ENCODE data around the gene IFIT1B. TPM values are rescaled to one million over a fixed set of nuclear protein-coding genes. Genes with fewer than 3 reads are reported as not detected.
"Not testable (repeated sequence)": the region's sequence is repeated elsewhere in the genome, so short reads cannot be mapped to it uniquely, and the experiment has no call there.

Gene IFIT1B, protein sequence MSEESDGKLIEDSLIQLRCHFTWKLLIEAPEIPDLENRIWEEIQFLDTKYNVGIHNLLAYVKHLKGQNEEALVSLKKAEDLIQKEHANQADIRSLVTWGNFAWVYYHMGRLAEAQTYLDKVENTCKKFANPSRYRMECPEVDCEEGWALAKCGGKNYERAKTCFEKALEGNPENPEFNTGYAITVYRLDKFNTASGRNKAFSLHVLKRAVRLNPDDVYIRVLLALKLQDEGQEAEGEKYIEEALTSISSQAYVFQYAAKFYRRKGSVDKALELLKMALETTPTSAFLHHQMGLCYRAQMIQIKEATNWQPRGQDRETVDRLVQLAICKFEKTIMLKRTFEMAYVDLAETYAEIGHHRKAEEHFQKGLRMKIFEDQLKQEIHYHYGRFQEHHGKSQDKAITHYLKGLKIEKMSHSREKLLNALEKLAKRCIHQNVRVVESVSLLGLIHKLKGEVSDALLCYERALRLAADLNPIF
- polyA plus RNA-seq (2014; cell fraction: cytosol; rRNA removed) = not detected in 2 replicates
- polyA plus RNA-seq (2014; cell fraction: nucleus; rRNA removed) = not detected in 2 replicates

DNA sequence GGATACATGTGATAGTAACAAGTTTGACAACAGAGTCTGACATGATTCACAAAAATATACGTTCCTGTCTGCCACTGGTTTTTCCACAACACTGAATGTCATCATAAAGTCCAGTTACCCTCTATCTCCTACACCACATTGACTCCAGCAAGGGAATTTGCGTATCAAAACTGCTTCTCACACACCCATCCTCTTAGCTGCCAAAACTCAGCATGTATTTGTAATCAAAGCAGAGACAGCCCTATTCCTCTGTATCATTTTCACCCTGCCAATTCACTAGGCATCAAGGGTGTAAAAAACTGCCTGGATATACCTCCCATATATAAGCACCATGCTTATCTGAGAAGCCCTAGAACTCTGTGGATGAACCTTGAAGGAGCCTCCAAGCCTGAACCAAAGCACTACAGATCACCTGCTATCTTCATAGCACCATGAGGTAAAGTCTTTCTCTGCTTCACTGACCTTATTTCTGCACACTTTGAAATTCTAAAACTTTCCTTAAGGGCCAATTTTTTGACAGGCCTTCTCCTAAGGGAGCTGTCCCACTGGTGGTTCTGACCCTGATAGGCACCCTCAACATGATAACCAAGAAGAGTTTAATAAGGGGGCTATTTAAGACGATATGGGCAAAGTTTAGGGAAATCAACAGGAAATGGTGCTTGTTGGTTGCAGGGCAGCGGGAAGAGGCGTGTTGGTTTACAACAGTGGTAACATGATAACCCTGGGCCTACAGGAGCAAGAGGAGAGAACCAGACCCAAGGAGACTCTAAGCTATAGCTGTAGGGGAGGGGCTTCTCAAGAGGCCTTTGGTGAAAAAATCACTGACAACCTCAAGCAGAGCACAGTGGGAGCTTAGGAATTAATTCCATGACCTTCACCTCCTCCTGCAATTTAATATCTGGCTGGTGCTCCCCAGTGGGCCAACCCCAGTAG lies at the start of gene IFIT1B:
IFIT1B (plus strand) TSS at position 352 of the 933 bp plus-strand sequence; CDS start at position 432, 80 bp downstream.
- no peak for DNase-seq (ENCODE audit: low spot score)

DNA sequence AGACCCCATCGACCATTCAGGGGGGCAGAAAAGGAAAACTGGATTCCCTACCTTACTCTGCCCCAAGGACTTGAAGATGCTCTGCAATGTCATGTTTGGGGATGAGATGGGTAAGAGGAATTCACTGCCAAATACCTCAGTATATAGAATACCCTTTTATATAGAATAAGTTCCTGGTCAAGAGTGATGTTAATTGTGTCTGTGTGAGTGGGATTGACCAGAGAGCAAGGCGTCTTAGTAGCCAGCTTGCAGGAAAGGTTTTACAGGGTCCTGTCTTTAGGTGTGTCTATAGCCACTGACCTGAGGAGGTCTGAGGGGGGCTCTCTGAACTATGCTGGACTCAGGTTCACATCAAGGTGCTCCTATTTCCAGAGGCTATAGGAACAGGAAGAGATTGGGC lies 48.7 kb upstream of the IFIT1B start:
- DNase-seq (ENCODE audit: low spot score) = no peak

DNA sequence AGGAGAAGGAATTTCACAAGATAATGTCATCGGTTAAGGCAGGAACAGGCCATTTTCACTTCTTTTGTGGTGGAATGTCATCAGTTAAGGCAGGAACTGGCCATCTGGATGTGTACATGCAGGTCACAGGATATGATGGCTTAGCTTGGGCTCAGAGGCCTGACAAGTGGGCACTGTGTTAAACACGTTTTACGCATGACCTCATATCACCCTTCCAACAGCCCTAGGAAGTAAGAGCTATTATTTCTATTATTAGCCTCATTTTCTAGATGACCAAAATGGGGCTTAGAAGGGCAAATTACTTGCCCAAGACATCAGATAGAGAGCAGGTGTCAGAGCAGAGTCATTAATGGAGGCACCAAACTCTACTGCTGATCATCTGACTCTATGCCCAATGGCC lies 47.8 kb upstream of the IFIT1B start:
- DNase-seq (ENCODE audit: low spot score) = not testable (repeated sequence)

DNA sequence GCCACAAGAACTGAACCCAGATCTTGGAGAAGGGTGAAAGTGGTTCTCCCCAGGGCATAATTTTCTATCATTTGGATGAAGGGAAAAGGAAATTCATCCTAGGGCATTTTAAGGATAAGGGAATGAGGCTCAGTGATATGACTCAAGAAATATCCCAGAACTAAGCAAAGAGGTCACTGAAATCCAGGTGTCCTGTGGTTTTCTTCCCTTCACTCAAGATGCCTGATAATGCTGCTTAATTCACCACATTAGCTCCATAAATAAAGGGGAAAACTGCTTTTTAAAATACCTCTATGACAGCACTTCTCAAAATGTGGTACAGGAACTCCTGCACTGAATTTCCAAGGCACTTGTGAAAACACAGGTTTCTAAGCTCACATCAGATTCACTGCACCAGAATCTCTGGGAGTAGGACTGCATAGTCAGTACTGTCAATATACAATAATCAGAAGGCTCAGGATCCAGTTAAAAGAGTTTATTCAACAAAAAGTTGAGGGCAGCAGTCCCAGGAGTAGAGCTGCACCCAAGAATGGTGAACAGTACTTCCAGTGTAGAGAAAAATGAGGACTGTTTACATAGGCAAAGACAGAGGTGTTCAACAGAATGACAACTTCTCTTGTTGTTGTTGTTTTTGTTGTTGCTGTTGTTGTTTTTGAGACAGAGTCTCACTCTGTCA lies 47.2 kb upstream of the IFIT1B start:
- no peak for DNase-seq (ENCODE audit: low spot score)

DNA sequence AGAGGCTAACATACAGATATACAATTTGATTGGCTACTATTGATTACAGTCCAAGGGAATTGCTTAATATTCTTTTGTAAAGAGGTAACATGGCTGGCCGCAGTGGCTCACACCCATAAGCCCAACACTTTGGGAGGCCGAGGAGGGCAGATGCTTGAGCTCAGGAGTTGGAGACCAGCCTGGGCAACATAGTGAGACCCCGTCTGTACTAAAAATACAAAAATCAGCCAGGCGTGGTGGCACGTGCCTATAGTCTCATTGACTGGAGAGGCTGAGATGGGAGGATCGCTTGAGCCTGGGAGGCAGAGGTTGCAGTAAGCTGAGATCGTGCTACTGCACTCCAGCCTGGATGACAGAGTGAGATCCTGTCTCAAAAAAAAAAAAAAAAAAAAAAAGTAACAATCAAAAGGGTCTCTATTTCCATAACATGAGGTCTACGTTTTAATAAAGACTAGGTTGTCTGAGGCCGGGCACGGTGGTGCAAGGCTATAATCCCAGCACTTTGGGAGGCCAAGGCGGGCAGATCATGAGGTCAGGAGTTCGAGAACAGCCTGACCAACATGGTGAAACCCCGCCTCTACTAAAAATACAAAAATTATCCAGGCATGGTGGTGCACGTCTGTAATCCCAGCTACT lies 46.3 kb upstream of the IFIT1B start:
- not testable (repeated sequence) for DNase-seq (ENCODE audit: low spot score)

DNA sequence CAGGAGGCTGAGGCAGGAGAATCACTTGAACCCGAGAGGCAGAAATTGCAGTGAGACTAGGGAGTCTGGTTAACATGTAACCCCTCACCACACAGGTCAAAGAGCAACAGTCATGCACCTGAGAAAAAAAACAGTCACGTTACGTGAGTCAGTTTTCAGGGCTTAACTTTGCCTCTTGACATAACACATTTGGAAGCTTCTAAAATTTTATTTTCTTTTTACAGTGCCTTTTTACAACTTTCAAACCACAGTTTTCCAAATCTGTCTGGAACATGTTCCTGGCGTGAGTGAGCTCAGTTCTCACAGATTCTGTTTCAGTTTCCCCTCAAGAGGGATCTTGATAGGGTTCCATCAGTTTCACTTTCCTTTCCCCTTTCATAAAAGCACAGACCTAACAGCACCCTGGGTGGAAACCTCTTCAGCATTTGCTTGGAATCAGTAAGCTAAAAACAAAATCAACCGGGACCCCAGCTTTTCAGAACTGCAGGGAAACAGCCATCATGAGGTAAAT lies 45.7 kb upstream of the IFIT1B start:
- DNase-seq (ENCODE audit: low spot score) = no peak

DNA sequence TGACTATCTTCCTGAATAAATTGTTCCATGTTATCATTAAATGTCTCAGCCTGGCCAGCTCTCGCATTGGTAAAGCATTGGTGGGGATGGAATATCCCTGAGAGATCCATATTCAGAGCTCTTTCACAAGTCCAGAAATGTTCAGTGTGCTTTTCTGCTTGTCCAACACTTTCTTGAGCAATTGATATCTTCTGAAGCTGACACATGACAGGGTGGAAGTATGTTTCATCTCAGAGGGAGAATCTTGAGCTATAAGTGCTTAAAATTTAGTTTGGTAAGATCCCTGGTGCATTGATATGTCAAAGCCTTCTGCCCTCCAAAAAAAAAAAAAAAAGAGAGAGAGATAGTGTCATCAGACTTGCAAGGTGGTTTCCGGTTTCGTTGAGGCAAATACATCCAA lies 42.6 kb upstream of the IFIT1B start:
- DNase-seq (ENCODE audit: low spot score) = no peak

DNA sequence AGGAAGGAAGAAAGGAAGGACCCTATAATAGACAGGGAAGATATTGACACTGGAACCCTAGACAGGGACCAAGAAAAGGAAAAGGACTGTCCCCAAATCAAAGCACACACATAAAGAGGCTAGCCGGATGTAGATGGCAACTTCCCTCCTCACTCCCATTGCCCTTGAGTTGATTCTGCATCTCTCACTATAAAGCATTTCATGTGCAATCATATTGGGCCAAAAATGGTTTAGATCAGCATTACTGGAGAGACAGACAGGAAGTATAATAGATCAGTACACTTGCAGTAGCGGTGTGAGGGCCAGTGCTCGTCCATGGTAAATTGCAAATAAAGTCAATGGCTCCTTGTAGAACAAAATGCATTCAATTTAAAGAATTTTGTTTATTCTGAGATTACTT lies 41.6 kb upstream of the IFIT1B start:
- no peak for DNase-seq (ENCODE audit: low spot score)

DNA sequence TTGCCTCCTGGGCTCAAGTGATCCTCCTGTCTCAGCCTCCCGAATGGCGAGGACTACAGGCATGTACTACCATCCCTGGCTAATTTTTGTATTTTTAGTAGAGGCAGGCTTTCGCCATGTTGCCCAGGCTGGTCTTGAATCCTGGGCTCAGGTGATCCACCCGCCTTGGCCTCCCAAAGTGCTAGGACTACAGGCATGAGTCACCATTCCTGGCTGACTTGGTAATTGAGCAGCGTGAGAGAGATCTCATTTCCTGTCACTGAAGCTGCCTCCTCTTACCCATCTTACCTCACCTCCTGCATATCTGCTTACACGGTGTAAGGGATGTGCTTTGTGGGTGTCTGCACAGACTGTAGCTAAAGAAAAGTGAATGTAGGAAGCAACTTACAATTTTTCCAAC lies 40.4 kb upstream of the IFIT1B start:
- no peak for DNase-seq (ENCODE audit: low spot score)

DNA sequence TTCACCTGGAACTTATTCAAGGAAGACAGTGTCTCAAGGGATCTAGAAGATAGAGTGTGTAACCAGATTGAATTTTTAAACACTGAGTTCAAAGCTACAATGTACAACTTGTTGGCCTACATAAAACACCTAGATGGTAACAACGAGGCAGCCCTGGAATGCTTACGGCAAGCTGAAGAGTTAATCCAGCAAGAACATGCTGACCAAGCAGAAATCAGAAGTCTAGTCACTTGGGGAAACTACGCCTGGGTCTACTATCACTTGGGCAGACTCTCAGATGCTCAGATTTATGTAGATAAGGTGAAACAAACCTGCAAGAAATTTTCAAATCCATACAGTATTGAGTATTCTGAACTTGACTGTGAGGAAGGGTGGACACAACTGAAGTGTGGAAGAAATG lies 39.1 kb upstream of the IFIT1B start:
- DNase-seq (ENCODE audit: low spot score) = no peak

DNA sequence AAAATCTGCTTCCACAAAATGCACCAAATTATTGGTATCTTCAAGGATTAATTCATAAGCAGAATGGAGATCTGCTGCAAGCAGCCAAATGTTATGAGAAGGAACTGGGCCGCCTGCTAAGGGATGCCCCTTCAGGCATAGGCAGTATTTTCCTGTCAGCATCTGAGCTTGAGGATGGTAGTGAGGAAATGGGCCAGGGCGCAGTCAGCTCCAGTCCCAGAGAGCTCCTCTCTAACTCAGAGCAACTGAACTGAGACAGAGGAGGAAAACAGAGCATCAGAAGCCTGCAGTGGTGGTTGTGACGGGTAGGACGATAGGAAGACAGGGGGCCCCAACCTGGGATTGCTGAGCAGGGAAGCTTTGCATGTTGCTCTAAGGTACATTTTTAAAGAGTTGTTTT lies 38.0 kb upstream of the IFIT1B start:
- no peak for DNase-seq (ENCODE audit: low spot score)

DNA sequence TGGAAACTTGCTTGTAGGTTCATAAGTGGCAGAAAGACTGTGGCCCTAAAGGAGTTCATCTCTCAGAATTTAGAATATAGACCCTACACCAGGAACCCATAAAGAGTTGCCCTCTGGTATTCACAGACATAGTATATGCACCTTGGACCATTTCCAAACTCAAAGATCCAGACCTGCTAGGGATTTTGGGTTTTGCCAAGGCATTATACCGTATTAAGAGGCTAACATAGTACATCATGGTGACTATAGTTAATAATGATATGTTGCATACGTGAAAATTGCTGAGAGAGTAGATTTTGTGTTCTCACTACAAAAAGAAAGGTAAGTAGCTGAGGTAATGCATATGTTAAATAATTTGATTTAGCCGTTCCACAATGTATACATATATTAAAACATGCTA lies 36.2 kb upstream of the IFIT1B start:
- no peak for DNase-seq (ENCODE audit: low spot score)

DNA sequence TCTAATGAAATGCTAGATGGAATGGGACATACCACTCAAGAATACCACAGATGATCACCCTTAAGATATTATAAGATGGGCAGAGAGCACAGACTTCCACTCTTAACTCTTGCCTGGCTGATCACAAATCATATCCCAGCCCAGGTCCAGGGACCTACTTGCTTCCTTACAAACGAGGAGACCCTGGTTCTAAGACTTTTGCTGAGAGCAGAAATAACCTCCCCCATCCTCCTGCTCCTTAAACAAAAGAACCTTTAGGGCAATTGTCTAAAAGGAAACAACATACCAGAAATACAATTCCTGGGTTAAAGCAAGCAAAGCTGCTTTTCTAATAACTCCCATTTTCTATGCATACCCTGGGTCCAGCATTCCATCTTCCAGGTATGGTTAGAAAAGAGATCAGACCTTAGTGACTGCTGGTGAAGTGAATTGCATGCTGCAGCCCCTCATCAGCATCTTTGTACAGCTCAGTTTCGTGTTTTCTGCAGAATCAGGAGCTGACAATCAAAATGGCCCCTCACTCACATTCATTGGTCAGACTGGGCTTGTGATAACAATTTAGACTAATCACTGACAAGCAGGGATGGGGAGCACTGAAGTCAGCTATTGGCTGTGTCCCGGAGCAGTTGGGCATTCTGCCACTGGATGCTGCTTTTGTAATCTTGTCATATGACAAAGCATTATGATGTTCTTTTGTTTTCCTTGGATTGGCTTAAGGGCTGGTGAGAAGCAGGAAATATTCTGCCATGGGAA lies 35.5 kb upstream of the IFIT1B start:
- peak; percentile 15 for DNase-seq (ENCODE audit: low spot score)

DNA sequence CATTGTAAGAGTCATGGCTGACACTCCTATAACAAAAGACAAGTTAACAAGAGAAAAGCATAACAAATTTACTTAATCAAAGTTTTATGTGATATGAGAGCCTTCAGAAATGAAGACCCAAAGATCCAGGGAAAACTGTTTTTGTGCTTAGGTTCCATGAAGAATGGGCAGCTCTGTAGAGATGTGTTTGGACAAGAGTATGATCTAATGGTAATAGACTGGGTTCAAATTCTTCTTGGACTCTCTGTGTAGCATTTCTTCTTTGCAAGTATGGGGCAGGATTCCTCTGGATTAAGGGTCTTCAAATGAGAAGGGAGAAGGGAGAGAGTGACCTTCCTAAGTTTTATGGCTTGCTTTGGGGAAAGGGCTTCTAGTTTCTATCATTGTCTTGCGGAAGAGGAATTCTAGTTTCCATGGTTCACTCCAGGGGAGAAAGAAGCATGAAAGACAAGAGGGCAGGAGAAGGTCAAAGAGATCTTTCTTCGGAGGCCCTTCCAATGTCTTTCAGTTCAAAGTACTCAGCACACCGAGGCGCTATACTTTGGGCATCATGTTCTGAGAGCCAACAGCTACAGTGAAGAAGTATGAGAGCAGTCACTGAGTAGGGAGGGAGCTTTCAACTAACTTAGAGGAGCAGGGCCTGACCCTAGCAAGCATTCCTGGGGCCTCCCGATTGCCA lies 34.6 kb upstream of the IFIT1B start:
- DNase-seq (ENCODE audit: low spot score) = no peak

DNA sequence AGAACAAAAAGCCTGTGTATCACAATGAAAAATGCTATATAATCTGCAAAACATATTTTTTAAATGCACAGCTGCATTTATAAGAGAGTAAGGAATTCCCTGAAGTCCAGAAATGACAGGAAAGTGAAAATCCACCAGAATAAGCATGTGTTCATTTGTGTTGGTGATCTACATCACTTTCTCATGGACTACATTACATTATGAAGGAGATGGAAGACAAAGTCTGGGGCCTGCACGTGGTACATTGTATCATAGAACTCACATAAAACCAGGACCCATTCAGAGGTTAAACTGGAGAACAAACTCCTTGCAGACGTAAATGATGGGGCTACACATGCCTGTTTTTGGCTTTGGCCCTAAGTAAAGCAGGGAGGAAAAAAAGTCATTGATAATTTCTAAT lies 33.7 kb upstream of the IFIT1B start:
- DNase-seq (ENCODE audit: low spot score) = no peak

DNA sequence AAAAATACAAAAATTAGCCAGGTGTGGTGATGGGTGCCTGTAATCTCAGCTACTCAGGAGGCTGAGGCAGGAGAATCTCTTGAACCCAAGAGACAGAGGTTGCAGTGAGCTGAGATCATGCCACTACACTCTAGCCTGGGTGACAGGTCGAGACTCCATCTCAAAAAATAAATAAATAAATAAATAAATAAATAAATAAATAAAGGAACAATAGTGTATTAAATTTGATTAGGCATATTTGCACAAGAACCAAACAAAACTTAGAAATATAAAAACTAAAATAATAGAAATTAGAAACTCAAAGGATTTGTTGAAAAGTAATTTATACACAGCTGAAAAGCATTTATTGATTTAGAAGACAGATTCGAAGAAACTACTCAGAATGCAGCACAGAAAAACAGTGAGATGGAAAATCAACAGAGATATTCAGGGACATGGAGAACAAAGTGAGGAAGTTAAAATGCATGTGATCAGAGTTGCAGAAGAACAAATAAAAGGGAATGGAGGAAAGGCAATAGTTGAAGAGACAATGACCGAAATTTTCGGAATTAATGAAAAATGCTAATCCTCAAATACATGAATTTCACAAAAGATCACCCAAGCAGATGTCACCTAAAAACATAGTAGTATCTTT lies 32.4 kb upstream of the IFIT1B start:
- DNase-seq (ENCODE audit: low spot score) = no peak

DNA sequence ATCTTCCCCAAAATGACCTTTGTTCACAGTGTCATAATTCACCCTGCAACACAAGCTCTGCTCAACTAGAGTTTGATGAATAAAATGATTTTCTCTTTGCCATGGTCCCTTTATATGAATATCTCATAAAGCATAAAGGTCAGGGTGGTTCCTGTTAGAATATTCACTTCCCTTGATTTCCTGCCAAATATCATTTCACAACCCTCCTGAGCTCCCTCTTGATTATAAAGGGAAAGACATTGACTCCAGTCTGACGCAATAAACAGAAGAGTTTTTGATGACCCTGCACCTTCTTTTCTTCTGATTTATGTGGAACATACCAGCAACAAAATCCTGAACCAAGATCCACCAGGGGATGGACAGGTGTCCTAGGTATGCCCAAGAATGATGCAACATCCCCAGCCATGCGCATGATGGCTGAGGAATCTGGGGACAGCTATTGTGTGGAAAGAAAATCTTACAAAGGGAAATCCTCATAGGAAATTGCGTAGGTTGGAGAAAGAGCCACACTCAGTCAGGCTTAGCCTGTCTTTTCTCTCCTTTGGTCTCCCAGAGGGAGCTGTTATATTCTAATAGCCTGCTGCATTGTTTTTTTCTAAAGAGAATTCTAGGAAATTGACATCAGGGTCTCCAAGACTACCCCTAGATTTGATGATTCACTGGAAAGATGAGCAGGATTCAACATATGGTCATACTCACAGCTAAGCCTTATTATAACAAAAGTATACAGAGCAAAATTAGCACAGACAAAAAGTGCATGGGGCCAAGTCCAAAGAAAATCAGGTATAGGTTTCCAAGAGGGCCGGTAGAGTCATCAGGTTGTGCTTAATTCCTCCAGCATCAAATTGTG lies 31.2 kb upstream of the IFIT1B start:
- no peak for DNase-seq (ENCODE audit: low spot score)
